ENCODE results near the gene CDC16.

- TF ChIP-seq EZH2phosphoT487 (IDR thresholded peaks at IDR 0.05; ENCODE audit: low read depth, severe bottlenecking, unreplicated experiment): no peak
- TF ChIP-seq CTCF (IDR thresholded peaks at IDR 0.05; ENCODE audit: poor library complexity): no peak
These were observed 22.6 kb upstream of the CDC16 start for GRCh38 chr13:114212158-114212495.

Measured in hepatocyte (in vitro differentiated cells).